Measurements from ENCODE around the gene PI4K2B.
"Not testable (repeated sequence)": the region's sequence is repeated elsewhere in the genome, so short reads cannot be mapped to it uniquely, and the experiment has no call there.

PI4K2B gene

GRCh38 chr4:25233737-25234389 lies at the start of gene PI4K2B:
TSS of gene PI4K2B (plus strand) at chr4:25234033. CDS start at chr4:25234164, 131 bp downstream.
- TF ChIP-seq JUND (IDR thresholded peaks at IDR 0.05; ENCODE audit: low read depth) = no peak
- in situ Hi-C loops (cut with HindIII; ENCODE audit: low pct_unique_long_range_greater_than_20kb, low sequenced_read_pairs) = no loop called here

GRCh38 chr4:25184056-25184455 lies 49.8 kb upstream of the PI4K2B start:
- no peak for DNase-seq (ENCODE audit: low read depth in 1 of 2, low spot score in 1 of 2)
- no peak for TF ChIP-seq JUND (IDR thresholded peaks at IDR 0.05; ENCODE audit: low read depth)
- in situ Hi-C loops (cut with HindIII; ENCODE audit: low pct_unique_long_range_greater_than_20kb, low sequenced_read_pairs) = no loop called here

More at GRCh38 chr4:25233737-25234389, at the start of gene PI4K2B:
- DNase-seq (ENCODE audit: low read depth in 1 of 2, low spot score in 1 of 2) = peak; percentile 57 to 94

- in situ Hi-C loops (cut with HindIII; ENCODE audit: low pct_unique_long_range_greater_than_20kb, low sequenced_read_pairs) = no loop called here
- DNase-seq (ENCODE audit: low read depth in 1 of 2, low spot score in 1 of 2) = no peak
- no peak for TF ChIP-seq JUND (IDR thresholded peaks at IDR 0.05; ENCODE audit: low read depth)
Observed at GRCh38 chr4:25190407-25190806, 43.4 kb upstream of the PI4K2B start.

- in situ Hi-C loops (cut with HindIII; ENCODE audit: low pct_unique_long_range_greater_than_20kb, low sequenced_read_pairs) = no loop called here
- DNase-seq (ENCODE audit: low read depth in 1 of 2, low spot score in 1 of 2) = no peak
- TF ChIP-seq JUND (IDR thresholded peaks at IDR 0.05; ENCODE audit: low read depth) = no peak
Observed at GRCh38 chr4:25198713-25199112, 35.1 kb upstream of the PI4K2B start.

GRCh38 chr4:25207997-25208396 lies 25.8 kb upstream of the PI4K2B start:
- DNase-seq (ENCODE audit: low read depth in 1 of 2, low spot score in 1 of 2) = no peak
- in situ Hi-C loops (cut with HindIII; ENCODE audit: low pct_unique_long_range_greater_than_20kb, low sequenced_read_pairs) = no loop called here
- no peak for TF ChIP-seq JUND (IDR thresholded peaks at IDR 0.05; ENCODE audit: low read depth)

- TF ChIP-seq JUND (IDR thresholded peaks at IDR 0.05; ENCODE audit: low read depth) = no peak
- DNase-seq (ENCODE audit: low read depth in 1 of 2, low spot score in 1 of 2) = peak in 1 of 2 experiments; percentile 7
- in situ Hi-C loops (cut with HindIII; ENCODE audit: low pct_unique_long_range_greater_than_20kb, low sequenced_read_pairs) = no loop called here
Observed at GRCh38 chr4:25209702-25210101, 24.1 kb upstream of the PI4K2B start.

GRCh38 chr4:25211721-25212120 lies 22.1 kb upstream of the PI4K2B start:
- in situ Hi-C loops (cut with HindIII; ENCODE audit: low pct_unique_long_range_greater_than_20kb, low sequenced_read_pairs) = no loop called here
- DNase-seq (ENCODE audit: low read depth in 1 of 2, low spot score in 1 of 2) = no peak
- no peak for TF ChIP-seq JUND (IDR thresholded peaks at IDR 0.05; ENCODE audit: low read depth)

- no peak for DNase-seq (ENCODE audit: low read depth in 1 of 2, low spot score in 1 of 2)
- no peak for TF ChIP-seq JUND (IDR thresholded peaks at IDR 0.05; ENCODE audit: low read depth)
- in situ Hi-C loops (cut with HindIII; ENCODE audit: low pct_unique_long_range_greater_than_20kb, low sequenced_read_pairs) = no loop called here
Observed at GRCh38 chr4:25212822-25213221, 21.0 kb upstream of the PI4K2B start.

GRCh38 chr4:25213347-25213979 lies 20.4 kb upstream of the PI4K2B start:
- TF ChIP-seq JUND (IDR thresholded peaks at IDR 0.05; ENCODE audit: low read depth) = no peak
- in situ Hi-C loops (cut with HindIII; ENCODE audit: low pct_unique_long_range_greater_than_20kb, low sequenced_read_pairs) = no loop called here
- no peak for DNase-seq (ENCODE audit: low read depth in 1 of 2, low spot score in 1 of 2)

- DNase-seq (ENCODE audit: low read depth in 1 of 2, low spot score in 1 of 2); in situ Hi-C loops (cut with HindIII; ENCODE audit: low pct_unique_long_range_greater_than_20kb, low sequenced_read_pairs): not testable (repeated sequence)
Observed at GRCh38 chr4:25214750-25215149, 19.1 kb upstream of the PI4K2B start.

- TF ChIP-seq JUND (IDR thresholded peaks at IDR 0.05; ENCODE audit: low read depth) = no peak
- DNase-seq (ENCODE audit: low read depth in 1 of 2, low spot score in 1 of 2) = no peak
- in situ Hi-C loops (cut with HindIII; ENCODE audit: low pct_unique_long_range_greater_than_20kb, low sequenced_read_pairs) = no loop called here
Observed at GRCh38 chr4:25215511-25215910, 18.3 kb upstream of the PI4K2B start.

- no peak for DNase-seq (ENCODE audit: low read depth in 1 of 2, low spot score in 1 of 2)
- in situ Hi-C loops (cut with HindIII; ENCODE audit: low pct_unique_long_range_greater_than_20kb, low sequenced_read_pairs) = no loop called here
- no peak for TF ChIP-seq JUND (IDR thresholded peaks at IDR 0.05; ENCODE audit: low read depth)
Observed at GRCh38 chr4:25221377-25221776, 12.5 kb upstream of the PI4K2B start.

- in situ Hi-C loops (cut with HindIII; ENCODE audit: low pct_unique_long_range_greater_than_20kb, low sequenced_read_pairs) = no loop called here
- no peak for TF ChIP-seq JUND (IDR thresholded peaks at IDR 0.05; ENCODE audit: low read depth)
- peak in 1 of 2 experiments; percentile 56 for DNase-seq (ENCODE audit: low read depth in 1 of 2, low spot score in 1 of 2)
Observed at GRCh38 chr4:25223802-25224375, 9.9 kb upstream of the PI4K2B start.
